ENCODE data around the gene SLAIN1.
"Not testable (repeated sequence)": the region's sequence is repeated elsewhere in the genome, so short reads cannot be mapped to it uniquely, and the experiment has no call there.

SLAIN1 gene

DNA sequence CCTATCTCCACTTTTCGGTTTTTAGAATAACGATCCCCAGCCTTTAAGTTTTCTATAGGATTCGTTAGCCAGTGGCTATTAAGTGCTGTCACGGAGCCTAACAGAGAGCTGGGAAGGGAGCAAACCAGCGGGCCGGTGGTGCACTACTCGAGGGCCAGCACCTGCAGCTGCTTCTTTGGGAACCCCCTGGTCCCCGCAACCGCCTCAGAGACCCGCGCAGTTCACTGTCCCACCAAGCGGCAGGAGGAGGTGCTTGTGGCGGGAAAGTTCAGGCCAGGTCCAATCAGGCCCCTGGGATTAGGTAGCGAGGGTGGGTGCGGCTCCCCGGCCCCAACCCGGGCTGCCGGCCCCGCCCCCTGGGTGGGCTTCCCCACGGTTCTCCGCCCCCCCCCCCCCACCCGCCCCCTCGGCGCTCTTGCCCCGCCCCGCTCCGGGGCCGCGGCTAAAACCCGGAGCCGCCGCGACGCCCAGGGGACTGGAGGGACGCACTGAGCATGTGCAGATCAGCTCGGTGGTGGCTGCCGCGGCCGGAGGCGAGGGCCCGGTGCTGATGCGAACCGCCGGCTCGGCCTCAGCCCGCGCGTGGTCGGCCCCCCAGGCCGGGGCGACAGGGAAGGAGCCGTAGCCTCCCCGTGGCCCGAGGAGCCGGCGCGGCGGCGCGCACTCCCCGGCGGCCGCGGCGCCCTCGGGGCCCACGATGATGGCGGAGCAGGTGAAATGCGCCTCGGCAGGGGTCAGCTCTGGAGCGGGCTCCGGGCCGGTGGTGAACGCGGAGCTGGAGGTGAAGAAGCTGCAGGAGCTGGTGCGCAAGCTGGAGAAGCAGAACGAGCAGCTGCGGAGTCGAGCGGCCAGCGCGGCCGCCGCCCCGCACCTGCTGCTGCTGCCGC is at the start of gene SLAIN1:
Gene SLAIN1 (plus strand): TSS at position 471 of the 887 bp plus-strand sequence. CDS start 227 bp downstream, at position 698.
- DNase-seq (ENCODE audit: low spot score): peak; percentile 93

DNA sequence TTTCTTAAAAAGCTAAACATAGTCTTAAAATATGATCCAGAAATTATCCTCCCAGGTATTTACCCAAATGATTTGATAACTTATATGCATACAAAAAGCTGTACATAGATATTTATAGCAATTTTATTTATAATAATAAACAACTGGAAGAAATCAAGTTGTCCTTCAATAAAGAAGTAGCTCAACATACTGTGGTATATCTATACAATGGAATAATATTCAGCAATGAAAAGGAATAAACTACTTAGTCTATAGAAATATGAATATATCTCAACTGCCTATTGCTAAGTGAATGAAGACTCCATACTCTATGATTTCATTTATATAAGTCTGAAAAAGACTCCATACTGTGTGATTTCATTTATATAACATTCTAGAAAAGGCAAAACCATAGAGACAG is 47.1 kb upstream of the SLAIN1 start:
- DNase-seq (ENCODE audit: low spot score): no peak

DNA sequence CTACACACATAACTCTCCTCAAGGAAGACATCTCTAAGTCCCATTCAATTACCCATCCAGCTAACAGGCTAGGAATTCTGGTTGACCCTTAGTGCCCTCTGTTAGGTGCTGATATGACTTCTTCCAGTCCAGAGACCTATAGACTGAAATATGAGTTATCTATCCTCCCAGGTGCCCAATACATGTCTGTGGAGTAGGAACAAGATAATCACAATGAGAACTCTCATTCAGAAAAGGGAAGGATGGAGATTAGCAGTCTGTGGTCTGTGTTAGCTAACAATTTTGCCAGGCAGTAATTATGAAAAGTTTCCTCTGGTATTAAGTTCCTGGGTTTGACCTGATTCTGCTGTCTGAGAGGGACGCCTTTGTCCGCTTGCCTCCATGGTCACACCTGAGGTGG is 44.2 kb upstream of the SLAIN1 start:
- DNase-seq (ENCODE audit: low spot score): no peak

DNA sequence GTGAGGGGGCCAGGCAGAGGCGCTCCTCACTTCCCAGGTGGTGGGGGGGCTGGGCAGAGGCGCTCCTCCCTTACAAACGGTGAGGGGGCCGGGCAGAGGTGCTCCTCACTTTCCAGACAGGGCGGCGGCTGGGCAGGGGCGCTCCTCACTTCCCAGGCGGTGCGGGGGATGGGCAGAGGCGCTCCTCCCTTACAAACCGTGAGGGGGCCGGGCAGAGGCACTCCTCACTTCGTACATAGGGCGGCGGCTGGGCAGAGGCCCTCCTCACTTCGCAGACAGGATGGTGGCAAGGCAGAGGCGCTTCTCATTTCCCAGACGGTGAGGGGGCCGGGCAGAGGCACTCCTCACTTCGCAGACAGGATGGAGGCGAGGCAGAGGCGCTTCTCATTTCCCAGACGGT is 37.5 kb upstream of the SLAIN1 start:
- DNase-seq (ENCODE audit: low spot score): not testable (repeated sequence)

DNA sequence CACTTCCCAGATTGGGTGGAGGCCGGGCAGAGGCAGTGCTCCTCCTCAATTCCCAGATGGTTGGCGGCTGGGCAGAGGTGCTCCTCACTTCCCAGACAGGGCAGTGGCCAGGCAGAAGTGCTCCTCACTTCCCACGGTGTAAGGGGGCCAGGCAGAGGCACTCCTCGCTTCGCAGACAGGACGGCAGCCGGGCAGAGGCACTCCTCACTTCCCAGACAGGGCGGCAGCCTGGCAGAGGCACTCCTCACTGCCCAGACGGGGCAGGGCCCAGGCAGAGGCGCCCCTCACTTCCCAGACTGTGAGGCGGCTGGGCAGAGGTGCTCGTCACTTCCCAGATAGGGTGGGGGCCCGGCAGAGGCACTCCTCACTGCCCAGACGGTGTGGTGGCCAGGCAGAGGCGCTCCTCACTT is 36.6 kb upstream of the SLAIN1 start:
- no peak for DNase-seq (ENCODE audit: low spot score)

DNA sequence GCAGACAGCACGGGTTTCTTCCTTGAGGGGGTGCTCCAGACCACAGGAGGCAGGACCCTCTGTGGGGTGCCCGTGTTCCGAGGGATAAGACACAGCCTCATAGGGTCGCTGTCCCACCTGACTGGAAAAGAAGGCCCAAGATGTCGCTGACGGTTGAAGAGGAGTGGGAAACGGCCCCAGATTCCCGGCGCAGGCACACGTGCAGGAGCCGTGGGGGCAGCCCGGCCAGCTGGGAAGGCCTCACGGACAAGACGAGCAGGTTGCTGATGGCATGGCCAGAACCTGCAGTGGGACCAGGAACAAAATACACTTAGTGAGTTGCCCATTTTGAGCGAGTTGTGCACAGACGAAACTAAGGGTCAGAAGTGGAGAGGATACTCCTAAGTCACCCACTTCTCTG is 35.2 kb upstream of the SLAIN1 start:
- DNase-seq (ENCODE audit: low spot score): not testable (repeated sequence)

DNA sequence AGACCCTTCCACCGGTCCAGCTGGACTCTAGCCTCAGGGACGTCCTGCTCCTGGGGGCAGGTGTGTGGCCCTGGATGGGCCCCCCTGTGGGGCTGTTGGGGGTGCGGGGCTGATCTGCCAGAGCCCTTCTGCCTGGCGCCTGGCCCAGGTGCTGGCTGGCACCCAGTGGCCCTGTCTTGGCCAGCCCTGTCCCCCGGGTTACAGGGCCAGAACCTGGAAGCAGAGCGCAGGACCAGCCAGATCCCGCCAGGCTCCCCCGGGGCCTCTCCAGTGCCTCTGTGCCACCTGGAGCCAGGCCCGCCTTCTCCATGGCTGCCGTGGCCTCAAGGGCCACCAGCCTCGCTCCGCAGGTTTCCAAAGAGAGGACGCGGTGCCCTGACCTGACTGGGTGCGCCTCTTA is 34.7 kb upstream of the SLAIN1 start:
- DNase-seq (ENCODE audit: low spot score): not testable (repeated sequence)

DNA sequence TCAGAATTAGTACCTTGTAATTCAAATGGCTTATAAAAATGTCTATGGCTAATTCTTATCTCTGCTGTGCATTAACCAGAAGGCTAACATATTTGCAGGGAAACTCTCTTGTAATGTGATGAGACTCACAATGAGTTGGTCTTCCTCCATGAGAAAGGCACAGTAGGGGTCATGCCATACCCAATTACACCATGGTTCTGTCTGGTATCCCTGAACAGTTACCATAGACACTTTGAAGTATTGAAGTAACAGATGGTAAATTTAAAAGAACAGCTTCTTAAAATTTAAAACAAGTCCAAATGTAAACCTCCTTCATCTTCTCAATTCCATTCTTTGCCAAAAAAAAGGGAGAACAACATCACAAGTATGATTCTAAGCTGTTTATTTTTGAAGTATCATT is 22.6 kb upstream of the SLAIN1 start:
- peak; percentile 23 for DNase-seq (ENCODE audit: low spot score)

DNA sequence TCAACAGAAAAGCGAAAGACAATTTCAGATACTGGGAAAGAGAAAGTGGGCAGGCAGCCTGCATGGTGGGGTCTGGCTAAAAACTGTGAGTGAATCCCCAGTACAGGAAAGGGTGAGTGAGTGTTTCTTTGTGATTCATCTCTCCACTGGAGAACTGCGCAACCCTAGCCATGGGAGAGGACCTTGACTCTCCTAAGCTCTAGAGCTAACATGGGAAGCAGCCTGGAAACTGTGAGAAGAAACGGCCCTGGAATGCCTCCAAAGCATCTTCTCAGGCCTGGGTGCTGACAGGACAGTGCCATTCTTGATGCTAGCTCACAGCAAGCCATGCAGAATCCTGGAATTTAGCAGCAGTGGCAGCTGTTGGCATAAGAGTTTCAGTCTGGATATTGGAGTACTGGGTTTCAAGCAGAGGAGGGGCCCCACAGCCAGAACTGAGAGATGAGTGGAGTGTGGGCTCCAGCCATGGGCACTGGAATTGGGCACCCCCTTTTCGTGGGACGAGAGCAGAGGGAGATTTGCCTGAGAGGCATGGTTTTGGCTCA is 18.7 kb upstream of the SLAIN1 start:
- no peak for DNase-seq (ENCODE audit: low spot score)

DNA sequence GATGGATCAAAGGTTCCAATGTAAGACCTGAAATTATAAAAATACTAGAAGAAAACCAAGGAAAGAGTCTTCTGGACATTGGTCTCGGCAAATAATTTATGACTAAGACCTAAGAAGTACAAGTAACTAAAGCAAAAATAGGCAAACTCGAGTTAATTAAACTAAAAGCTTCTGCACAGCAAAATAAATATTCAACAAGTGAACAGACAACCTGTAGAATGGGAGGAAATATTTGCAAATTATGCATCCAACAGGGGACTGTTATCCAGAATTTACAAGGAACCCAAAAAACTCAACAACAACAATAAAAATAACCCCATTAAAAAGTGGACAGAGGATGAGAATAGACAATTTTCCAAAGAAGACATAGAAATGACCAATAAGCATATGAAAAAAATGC is 9.7 kb upstream of the SLAIN1 start:
- DNase-seq (ENCODE audit: low spot score): no peak

DNA sequence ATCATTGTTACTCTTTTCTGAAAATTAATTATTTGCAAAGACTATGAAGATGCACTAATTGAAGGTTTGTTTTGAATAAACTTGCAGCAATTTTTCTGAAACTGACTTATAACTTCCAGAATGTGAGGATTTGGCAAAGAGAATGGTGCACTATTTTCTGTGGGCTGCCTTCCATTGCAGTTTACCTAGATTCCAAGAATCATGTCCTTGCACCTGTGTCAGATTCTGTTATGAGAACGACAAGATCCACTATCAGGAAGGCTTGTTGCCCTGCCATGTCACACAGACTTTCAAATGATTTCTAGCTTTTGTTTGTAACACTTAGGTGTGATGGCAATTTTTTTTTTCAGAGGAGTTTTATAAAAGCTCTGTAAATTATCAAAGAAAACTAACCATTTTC is 5.6 kb upstream of the SLAIN1 start:
- DNase-seq (ENCODE audit: low spot score): no peak

DNA sequence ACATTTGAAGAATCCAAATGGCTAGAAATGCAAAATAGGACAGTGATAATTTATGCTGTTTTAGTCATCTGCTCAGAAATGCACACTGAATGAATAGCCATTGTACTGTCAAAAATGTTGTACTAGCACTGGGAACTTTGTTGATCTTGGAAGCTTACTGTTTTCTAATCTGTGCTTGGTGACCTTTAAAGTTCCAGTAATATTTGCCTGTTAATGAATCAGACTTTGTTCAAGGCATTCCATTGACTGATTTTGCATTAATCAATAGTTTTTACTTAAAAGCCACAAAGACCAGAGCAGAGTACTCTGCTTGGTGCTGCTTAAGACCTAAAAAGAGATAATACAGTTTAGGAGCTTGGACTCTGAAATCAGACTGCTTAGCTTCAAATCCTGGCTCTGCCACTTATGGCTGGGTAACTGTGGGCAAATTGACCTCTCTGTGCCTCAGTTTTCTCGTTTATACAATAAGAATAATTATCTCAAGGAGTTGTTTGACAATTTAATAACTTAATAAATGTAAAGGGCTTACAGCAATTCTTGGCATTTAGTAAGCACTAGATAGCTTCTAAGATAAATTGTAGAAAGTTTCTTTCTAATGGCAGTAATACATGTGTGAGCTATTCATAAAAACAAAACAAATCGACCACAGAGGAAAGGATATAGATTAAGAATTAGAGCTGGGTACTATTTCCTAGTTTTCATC is 4.6 kb upstream of the SLAIN1 start:
- no peak for DNase-seq (ENCODE audit: low spot score)

DNA sequence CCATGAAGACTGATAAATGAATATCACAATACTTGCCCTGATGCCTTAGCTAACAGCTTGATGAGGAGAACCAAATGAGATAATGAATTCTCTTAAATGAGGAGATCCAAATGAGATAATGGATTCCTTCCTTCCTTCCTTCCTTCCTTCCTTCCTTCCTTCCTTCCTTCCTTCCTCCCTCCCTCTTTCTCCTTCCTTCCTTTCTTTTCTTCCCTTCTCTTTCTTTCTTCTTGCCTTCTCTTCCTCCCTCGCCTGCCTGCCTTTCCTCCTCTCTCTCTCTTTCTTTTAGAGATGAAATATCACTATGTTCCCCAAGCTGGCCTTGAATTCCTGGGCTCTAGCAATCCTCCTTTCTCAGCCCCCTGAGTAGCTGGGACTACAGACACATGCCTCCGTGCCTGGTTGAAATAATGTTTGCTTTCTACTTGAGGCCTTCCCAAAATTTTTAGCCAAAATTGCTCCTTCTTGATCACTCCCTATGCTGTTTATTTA is 4.0 kb upstream of the SLAIN1 start:
- DNase-seq (ENCODE audit: low spot score): no peak

DNA sequence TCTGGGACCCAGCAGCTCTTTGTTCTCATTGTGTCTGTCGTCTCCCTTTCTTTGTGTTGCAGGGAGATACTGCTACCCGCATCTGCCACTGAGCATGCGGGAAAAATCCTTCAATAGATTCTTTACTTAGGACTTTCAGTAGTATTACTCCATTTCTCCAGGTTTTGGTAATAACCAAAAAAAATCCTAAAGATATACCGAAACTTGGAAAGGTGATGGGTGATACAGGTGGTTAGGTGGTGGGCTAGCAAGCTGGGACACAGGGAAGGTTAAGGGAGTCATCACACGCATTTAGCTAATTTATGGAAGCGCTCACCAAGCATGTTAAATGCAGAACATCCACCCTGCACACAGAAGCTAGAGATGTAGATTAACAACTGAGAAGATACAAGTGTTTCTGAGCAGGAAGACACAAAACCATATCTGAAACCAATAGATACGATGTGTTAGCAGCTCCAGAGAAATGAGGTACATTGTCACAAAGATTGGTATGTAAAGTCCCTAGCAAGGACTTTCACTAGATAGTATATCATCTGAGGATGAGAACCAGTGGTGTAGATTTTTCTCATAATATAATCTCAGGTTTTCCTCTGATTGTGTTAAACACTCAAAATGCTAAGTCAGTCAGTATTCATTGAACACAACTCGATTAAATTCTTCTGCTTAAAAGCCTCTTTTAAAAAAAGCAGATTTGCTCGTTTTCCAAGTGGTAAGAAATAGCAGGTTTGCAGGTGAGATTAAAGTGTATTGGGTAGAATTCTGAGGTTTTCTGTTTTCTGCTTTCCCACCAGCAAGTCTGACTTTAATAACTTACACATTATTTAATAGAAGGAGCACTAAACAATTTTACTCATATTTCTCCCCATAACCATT is 1.2 kb upstream of the SLAIN1 start:
- DNase-seq (ENCODE audit: low spot score): no peak

DNA sequence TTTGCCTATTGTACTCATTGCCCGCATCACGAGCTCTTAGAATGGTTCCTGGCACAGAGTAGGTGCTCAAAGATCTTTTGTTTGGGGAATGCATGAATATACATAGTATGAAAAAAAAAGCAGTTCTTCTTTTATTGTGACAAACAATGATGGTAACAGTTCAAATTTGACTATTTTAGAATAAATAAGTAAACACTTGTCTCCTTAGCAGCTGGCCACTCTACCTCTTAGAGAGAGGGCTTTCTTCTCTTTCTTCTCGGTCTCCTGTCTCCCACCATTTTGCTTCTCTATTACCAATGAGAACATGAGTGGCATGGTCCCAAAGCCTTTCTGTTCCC is 639 bp upstream of the SLAIN1 start:
- no peak for DNase-seq (ENCODE audit: low spot score)

DNA sequence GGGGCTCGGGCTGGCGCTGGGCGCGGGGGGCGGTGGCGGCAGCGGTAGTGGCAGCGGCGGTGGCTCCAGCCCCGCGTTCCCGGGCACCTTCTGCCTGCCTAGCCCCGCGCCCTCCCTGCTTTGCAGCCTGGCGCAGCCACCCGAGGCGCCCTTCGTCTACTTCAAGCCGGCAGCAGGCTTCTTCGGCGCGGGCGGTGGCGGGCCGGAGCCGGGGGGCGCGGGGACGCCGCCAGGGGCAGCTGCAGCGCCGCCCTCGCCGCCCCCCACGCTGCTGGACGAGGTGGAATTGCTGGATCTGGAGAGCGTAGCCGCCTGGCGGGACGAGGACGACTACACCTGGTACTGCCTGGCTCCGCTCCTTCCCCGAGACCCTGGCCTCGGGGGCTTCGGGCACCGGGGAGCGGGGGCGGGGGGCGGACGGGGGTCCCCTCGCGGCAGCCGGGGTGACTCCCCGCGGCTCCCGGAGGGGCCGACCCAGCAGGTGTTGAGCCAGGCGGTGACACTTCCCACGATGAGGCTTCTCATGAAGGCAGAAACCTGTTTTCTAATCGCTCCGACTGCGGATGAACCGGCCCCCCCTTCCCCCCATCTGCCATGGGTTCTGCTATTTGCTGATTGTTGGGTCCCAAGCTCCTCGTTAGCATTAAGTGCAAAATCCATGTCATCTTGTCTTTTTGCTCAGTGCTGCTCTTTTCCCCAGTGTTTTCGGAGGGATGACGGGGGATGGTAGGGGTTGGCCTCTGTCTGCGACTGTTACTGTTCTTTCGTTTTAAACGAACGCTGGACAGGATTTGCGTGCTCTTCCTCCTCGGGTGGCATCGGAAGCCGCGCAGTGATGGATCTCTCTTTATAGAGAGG is 943 bp downstream of the SLAIN1 start:
- peak; percentile 58 for DNase-seq (ENCODE audit: low spot score)

DNA sequence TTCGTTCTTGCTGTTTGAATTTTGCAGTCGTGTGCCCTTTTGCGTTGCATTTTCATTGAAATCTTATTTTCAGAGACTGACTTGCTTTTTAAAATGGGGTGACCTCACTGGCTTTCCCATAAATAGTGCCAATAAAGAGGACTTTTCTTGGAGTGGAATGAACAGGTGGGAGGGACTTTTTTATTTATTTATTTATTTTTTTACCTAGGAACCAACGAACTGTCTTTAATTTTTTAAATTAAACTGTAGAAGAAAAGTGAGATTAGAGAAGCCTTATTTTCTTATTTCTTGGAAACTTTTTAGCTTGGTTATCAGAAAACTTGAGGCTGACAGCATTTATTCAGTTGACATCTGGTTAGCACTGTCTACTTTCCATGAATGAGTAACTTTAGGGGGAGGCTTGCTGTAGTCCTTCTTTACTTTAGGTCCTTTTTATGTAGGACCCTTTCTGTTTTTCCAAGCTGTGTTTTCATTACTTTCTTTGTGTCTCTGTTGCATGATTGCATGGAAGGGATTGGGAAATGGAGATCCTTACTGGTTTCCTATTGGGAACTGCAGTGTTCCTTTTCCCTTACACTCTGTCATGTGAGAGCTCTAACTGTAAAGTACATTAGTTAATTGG is 1.7 kb downstream of the SLAIN1 start:
- DNase-seq (ENCODE audit: low spot score): no peak

DNA sequence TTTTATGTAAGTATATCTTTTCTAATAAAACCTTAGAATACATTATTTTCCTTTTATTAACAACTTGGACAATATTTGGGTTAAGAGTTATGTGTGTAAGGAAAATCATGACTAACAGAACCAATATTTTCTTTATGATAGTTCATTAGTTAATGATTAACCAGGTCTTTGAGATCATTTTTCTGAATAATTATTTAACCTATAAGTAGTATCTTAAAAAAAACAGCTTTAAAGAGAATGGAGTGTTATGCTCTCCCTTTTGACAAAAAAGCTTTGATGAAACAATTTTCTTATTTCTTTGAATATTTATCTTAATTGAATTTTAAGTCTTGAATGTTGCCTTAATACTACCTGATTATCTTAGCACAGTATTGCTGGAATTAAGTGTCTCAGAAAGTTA is 3.8 kb downstream of the SLAIN1 start:
- DNase-seq (ENCODE audit: low spot score): no peak

DNA sequence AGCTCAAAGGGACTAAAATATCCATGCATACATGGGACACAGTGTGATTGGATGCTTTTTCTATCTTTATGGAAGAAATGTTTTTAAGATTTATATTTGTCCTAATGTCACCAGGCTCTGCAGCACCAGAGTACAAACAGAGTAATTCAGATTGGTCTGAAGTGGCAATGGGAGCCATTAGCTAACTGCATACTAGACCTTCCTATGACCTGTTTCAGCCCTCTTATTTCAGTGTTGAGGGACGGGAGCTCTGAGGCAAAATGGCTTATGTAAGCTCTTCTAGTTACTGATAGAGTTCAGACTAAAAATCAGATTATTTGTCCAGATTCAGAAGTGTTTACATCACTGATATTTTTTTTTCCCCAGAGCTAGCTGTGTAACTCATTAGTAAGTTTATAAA is 4.9 kb downstream of the SLAIN1 start:
- DNase-seq (ENCODE audit: low spot score): no peak

DNA sequence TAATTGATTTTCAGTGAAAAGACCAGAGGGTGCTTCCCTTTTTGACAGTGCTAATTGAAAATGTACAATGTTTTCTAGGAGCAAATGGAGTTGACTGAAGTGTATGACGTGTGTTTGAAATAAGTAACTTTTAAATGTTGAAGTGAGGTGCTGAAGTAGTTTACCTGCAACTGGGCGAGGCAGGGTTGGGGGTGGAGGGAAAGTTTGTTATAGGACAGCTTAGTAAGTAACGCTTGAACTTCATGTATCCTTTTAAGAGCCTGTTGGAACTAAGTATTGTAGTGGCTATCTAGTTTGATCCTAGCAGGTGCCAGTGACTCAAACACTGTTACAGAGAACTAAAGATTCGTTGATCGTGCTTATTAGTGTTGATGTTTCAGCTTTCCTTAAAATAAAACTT is 5.9 kb downstream of the SLAIN1 start:
- no peak for DNase-seq (ENCODE audit: low spot score)

All from iPS-NIHi11 (cell line).